Epithelial cell of esophagus (primary cell): ENCODE measurements around the gene SEPTIN5.
"Not testable (repeated sequence)": the region's sequence is repeated elsewhere in the genome, so short reads cannot be mapped to it uniquely, and the experiment has no call there.

Source experiments
- DNase-seq: peaks from one replicate; pipeline ENCODE4 v3.0.0; 2010; ENCODE audit warnings: low read depth
- H3K4me3 ChIP-seq: 2 replicates; pipeline ENCODE4 v1.5.1; 2011; ENCODE audit warnings: mild to moderate bottlenecking, low read length, control low read depth
- TF ChIP-seq, protein P1 (sequence below): IDR thresholded peaks from 2 replicates; pipeline ENCODE4 v1.5.1; 2011; ENCODE audit warnings: low read depth, mild to moderate bottlenecking, low read length, control low read depth, inconsistent platforms; ENCODE audit not compliant: insufficient read depth; ENCODE audit errors: missing control alignments

The SEPTIN5 gene

DNA sequence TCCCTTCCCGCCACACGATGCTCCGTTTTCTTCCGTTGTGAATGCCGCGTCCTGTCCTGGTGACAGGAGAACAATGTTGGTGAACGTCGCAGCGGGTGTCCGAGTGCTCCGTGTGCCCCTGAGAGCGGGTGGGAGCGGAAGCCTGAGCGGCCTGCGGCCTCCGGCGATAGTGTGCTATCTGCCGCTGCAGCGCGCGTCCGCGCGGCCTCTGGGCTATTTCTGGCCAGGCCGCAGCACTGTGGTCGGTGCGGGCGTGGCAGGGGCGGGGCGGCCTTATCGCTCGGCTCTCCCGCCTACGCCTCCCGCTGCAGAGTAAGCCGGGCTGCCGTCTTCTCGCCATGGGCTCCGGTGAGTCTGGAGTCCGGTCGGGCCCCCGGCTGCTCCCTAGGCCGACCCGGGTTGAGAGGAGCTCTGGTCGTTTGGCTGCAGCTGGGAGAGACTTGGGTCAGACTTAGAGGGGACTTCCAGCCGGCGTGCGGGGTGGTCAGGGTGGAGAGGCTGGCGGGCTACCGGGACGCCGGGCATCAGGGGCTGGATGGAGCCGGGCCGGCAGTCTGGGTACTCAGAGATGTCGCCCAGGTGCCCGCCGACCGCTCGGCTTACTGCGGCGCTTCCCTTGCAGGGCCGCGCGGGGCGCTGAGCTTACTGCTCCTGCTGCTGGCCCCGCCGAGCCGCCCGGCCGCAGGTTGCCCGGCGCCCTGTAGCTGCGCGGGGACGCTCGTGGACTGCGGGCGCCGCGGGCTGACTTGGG is 9.1 kb downstream of the SEPTIN5 start, which contains the start of gene GP1BB:
TSS of gene GP1BB (plus strand) at position 308 of the 751 bp plus-strand sequence. CDS start at position 339, 31 bp downstream.
- no peak within 1 kb of the TSS for H3K4me3 ChIP-seq
- DNase-seq: peak; percentile 15
- TF ChIP-seq, protein P1, sequence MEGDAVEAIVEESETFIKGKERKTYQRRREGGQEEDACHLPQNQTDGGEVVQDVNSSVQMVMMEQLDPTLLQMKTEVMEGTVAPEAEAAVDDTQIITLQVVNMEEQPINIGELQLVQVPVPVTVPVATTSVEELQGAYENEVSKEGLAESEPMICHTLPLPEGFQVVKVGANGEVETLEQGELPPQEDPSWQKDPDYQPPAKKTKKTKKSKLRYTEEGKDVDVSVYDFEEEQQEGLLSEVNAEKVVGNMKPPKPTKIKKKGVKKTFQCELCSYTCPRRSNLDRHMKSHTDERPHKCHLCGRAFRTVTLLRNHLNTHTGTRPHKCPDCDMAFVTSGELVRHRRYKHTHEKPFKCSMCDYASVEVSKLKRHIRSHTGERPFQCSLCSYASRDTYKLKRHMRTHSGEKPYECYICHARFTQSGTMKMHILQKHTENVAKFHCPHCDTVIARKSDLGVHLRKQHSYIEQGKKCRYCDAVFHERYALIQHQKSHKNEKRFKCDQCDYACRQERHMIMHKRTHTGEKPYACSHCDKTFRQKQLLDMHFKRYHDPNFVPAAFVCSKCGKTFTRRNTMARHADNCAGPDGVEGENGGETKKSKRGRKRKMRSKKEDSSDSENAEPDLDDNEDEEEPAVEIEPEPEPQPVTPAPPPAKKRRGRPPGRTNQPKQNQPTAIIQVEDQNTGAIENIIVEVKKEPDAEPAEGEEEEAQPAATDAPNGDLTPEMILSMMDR: no peak

DNA sequence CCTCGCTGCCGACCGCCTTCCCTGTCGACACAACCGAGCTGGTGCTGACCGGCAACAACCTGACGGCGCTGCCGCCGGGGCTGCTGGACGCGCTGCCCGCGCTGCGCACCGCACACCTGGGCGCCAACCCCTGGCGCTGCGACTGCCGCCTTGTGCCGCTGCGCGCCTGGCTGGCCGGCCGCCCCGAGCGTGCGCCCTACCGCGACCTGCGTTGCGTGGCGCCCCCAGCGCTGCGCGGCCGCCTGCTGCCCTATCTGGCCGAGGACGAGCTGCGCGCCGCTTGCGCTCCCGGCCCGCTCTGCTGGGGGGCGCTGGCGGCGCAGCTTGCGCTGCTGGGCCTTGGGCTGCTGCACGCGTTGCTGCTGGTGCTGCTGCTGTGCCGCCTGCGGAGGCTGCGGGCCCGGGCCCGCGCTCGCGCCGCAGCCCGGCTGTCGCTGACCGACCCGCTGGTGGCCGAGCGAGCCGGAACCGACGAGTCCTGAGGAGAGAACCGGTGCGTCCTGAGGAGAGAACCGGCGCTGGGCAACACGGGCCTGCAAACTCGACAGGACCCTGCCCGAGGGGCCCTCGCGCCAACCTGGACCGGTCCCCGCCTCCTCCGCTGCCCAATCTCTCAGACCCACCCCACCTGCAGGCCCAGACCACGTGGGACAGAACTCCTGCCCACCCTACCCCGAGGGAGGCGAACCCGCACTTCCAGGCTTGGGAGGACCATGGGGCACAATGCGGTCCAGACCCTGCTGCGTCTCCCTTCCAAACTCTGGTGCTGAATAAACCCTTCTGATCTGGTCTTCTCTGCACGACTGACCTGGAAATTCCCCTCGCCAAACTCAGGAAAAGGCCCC is 9.9 kb downstream of the SEPTIN5 start:
- peak; percentile 16 for DNase-seq
- TF ChIP-seq, protein P1: no peak
- no peak overlapping the region for H3K4me3 ChIP-seq

DNA sequence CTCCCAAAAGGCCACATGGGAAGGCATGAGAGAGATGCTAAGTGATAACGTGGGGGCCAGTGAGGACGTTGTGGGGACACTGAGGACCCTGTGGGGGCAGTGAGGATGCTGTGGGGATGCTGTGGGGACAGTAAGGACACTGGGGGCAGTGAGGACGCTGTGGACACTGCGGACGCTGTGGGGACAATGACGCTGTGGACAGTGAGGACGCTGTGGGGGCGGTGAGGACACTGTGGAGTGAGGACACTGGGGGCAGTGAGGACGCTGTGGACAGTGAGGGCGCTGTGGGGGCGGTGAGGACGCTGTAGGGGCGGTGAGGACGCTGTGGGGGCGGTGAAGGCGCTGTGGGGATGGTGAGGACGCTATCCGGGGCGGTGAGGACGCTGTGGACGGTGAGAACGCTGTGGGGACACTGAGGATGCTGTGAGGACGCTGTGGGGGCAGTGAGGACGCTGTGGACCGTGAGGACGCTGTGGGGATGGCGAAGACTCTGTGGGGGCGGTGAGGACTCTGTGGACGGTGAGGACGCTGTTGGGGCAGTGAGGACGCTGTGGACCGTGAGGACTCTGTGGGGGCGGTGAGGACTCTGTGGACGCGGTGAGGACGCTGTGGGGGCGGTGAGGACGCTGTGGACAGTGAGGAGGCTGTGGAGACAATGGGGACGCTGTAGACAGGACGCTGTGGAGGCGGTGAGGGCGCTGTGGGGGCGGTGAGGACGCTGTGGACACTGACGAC is 10.8 kb downstream of the SEPTIN5 start:
- DNase-seq: no peak
- TF ChIP-seq, protein P1: no peak
- H3K4me3 ChIP-seq: no peak overlapping the region

DNA sequence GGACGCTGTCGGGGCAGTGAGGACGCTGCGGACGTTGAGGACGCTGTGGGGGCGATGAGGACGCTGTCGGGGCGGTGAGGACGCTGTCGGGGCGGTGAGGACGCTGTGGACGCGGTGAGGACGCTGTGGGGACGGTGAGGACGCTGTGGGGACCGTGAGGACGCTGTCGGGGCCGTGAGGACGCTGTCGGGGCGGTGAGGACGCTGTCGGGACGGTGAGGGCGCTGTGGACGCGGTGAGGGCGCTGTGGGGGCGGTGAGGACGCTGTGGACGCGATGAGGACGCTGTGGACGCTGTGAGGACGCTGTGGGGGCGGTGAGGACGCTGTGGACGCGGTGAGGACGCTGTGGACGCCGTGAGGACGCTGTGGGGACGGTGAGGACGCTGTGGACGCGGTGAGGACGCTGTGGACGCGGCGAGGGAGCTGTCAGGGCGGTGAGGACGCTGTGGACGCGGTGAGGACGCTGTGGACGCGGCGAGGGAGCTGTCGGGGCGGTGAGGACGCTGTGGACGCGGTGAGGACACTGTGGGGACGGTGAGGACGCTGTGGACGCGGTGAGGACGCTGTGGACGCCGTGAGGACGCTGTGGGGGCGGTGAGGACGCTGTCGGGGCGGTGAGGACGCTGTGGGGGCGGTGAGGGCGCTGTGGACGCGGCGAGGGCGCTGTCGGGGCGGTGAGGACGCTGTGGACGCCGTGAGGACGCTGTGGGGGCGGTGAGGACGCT is 11.9 kb downstream of the SEPTIN5 start:
- not testable (repeated sequence) for H3K4me3 ChIP-seq, DNase-seq

DNA sequence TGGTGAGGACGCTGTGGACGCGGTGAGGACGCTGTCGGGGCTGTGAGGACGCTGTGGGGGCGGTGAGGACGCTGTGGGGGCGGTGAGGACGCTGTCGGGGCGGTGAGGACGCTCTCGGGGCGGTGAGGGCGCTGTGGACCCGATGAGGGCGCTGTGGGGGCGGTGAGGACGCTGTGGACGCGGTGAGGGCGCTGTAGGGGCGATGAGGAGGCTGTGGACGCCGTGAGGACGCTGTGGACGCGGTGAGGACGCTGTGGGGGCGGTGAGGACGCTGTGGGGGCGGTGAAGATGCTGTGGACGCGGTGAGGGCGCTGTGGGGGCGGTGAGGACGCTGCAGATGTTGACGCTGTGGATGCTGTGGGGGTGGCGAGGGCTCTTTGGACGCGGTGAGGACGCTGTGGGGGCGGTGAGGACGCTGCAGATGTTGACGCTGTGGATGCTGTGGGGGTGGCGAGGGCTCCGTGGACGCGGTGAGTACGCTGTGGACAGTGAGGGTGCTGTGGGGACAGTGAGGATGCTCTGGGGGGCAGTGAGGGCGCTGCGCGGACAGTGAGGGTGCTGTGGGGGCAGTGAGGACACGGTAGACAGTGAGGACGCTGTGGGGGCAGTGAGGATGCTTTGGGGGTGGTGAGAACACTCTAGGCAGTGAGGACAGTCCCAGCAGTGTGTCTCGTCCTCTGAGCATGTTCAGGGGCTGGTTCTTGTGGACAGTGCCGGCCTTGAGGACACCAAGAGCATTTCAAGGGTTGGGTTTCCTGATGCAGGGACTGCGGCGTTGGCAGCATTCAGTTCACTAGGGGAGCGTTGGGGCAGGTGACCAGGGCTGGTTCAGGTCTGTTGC is 13.2 kb downstream of the SEPTIN5 start:
- H3K4me3 ChIP-seq: no peak overlapping the region
- TF ChIP-seq, protein P1: no peak
- DNase-seq: no peak

DNA sequence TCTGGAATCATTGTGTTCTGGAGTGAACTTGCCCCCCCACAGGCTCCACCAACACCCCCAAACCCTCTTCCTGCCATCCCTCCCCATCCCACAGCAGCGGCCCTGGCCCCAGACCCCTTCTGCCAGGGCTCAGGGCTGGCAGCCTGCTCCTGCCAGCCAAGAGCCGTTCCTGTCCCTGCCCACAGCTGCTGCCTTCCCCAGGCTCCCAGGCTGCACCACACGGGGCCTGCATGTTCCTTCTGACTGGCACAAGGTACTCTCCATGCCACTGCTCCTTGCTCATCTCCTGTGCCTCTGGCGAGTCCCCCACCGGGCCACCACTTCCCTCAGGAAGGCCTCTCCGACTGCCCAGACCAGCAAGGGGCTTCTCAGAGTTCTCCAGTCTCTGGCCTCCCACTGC is 14.0 kb downstream of the SEPTIN5 start:
- DNase-seq: no peak
- TF ChIP-seq, protein P1: no peak
- H3K4me3 ChIP-seq: no peak overlapping the region
